Spleen (tissue), 7 donors: ENCODE measurements around the gene IGHMBP2.

ENCODE experiments used
- POLR2A ChIP-seq, 3 donors: fragments of 450-650 bp; IDR thresholded peaks; one replicate each; pipeline ENCODE4 v1.5.1; 2017; ENCODE audit warnings: antibody characterized with exemption in 3 of 3, mild to moderate bottlenecking in 1 of 3
- POLR2AphosphoS5 ChIP-seq, 3 donors: sonication (generic); formaldehyde crosslinking; IDR thresholded peaks; one replicate each; pipeline ENCODE4 v1.5.1; 2017; ENCODE audit warnings: antibody characterized with exemption in 3 of 3
- TF ChIP-seq, protein P1 (sequence below), 11 experiments: fragments of 200-600 bp in 7 of 11; fragments of 450-650 bp in 4 of 11; sonication (generic) in 4 of 11; IDR thresholded peaks in 8 of 11; conservative IDR thresholded peaks in 3 of 11; 1 replicate in 7 of 11; 2 replicates in 4 of 11; pipeline versions ENCODE4 v1.4.0 to v1.8.0; 2016 to 2021; ENCODE audit warnings: antibody characterized with exemption in 11 of 11, inconsistent platforms in 4 of 11, mild to moderate bottlenecking in 1 of 11
- donor health status: DM: no; HTN: no; CAD: no; lungs with moderate emphysema.
- donor health status: DM: no; HTN: no; CAD: no.
- donor health status: DM: no; HTN: no; CAD: no.

DNA sequence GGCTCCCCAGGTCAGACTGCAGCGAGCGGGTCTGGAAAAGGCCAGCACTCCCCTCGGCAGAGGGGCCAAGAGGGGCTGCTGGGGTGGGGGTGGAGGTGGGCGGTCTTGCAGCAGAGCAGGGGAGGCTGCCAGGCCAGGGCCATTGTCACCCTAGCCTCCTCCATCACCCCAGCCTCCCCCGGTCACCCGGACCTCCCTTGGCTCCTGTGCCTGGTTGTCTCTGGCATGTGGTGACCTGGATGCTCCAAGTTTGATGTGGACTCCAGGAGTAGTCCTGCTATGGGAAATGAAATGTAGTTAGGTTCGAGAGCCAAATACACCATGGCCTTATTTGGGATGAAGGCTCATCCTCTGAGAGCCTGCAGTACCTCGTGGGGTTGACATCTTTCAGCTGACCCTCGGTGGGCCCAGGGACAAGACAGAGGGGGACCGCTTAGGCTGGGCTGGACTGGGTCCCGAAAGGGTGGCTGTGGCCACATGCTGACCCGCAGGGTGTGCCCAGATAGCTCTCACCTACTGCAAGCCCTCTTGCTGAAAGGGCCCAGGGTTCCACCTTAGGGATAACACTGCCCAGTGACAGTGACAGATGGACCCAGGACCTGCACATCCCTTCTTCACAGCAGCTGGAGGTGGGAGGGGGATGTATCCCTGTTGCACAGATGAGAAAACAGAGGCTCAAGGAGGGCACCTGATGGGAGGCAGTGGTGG is 53.0 kb downstream of the IGHMBP2 start:
- TF ChIP-seq, protein P1, sequence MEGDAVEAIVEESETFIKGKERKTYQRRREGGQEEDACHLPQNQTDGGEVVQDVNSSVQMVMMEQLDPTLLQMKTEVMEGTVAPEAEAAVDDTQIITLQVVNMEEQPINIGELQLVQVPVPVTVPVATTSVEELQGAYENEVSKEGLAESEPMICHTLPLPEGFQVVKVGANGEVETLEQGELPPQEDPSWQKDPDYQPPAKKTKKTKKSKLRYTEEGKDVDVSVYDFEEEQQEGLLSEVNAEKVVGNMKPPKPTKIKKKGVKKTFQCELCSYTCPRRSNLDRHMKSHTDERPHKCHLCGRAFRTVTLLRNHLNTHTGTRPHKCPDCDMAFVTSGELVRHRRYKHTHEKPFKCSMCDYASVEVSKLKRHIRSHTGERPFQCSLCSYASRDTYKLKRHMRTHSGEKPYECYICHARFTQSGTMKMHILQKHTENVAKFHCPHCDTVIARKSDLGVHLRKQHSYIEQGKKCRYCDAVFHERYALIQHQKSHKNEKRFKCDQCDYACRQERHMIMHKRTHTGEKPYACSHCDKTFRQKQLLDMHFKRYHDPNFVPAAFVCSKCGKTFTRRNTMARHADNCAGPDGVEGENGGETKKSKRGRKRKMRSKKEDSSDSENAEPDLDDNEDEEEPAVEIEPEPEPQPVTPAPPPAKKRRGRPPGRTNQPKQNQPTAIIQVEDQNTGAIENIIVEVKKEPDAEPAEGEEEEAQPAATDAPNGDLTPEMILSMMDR (IDR thresholded peaks at IDR 0.05 in 8 of 11, conservative IDR thresholded peaks at IDR 0.05 in 3 of 11) = no peak
- no peak for TF ChIP-seq POLR2AphosphoS5 (IDR thresholded peaks at IDR 0.05)
- no peak for TF ChIP-seq POLR2A (IDR thresholded peaks at IDR 0.05)
